ENCODE data around the gene FES.
"Not testable (repeated sequence)": the region's sequence is repeated elsewhere in the genome, so short reads cannot be mapped to it uniquely, and the experiment has no call there.

Gene FES

DNA sequence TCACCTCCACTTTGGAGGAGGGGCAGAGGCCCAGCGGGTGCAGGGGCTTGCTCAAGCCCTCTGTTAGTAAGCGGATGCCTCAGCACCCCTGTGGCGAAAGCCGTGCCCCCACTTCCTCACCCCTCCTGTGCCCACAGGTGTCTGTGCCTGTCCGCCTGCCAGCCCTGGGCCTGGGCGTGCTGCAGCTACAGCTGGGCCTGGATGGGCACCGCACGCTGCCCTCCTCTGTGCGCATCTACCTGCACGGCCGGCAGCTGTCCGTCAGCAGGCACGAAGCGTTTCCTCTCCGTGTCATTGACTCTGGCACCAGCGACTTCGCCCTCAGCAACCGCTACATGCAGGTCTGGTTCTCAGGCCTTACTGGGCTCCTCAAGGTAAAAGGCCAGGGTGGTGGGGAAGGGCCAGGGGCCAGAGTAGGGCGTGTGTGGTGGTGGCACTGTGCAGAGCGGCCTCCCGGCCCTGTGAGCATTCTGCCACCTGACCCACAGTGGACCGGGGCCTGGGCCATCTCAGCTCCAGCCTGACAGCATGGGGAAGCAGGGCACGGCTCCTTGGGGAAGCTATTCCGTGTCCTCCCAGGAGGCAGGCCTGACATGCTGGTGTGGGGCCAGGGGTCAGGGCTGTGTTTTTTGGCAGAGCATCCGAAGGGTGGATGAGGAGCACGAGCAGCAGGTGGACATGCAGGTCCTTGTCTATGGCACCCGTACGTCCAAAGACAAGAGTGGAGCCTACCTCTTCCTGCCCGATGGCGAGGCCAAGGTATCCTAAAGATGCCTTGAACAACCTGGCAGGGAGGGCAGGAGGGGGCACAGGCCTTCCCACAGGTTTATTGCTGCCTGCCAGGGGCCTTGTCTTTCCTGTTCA, 27.8 kb downstream of the FES start:
- DNase-seq: no peak

DNA sequence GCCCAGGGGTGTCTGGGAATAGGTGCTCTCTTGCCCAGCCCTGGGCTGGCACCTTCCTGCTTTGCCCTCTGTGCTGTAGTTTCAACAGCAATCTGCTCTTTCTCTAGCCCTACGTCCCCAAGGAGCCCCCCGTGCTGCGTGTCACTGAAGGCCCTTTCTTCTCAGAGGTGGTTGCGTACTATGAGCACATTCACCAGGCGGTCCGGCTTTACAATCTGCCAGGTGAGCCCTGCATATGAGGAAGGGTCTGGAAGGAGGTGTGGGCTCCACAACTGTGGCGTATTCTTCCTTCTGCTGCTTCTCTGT, 28.4 kb downstream of the FES start:
- DNase-seq: no peak

DNA sequence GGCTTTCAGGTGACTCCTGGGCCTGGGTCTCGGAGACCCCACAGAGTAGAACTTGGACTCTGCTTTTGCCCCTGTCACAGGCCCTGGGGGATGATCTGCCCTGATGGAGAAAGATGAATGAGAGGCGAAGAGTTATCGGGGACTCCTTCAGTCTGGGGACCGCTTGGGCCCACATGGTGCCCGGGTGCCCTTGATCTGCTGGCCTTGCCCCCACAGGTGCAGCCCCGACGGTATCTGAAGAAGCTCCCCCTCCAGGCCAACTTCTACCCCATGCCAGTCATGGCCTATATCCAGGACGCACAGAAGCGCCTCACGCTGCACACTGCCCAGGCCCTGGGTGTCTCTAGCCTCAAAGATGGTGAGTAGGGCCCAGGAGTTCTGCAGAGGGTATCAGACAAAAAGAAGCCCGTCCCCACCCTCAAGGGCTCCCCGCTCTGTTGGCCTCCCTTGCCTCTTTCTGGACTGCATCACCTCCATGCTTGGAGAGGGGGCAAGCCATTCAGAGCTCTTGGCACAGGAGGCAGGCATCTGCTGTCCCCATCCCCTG, 29.2 kb downstream of the FES start:
- DNase-seq: no peak

DNA sequence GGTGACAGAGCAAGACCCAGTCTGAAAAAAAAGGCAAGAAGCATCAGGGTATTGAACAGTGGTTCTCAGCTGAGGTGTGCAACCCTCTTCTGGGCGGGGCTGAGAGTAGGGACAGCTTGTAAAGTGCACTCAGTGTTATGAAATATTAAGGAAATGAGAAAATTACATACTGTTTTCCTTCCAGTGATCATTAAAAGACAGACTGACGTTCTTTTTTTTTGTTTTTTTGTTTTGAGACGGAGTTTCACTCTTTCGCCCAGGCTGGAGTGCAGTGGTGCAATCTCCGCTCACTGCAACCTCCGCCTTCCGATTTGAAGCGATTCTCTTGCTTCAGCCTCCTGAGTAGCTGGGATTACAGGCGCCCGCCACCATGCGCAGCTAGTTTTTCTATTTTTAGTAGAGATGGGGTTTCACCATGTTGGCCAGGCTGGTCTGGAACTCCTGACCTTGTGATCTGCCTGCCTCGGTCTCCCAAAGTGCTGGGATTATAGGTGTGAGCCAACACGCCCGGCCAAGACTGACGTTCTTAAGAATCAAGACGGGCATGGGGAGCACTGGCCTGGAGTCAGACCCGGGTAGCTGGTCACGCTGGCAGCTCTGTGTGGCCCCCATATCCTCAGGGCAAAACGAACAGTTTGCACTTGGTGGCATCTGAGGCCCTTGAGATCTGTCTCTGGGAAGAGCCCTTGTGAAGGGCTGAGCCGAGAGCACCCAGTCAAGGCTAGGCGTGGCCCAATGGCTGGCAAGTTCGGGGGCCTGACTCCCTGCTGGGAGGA, 30.2 kb downstream of the FES start:
- peak in 1 of 2 donors; percentile 33 for DNase-seq

DNA sequence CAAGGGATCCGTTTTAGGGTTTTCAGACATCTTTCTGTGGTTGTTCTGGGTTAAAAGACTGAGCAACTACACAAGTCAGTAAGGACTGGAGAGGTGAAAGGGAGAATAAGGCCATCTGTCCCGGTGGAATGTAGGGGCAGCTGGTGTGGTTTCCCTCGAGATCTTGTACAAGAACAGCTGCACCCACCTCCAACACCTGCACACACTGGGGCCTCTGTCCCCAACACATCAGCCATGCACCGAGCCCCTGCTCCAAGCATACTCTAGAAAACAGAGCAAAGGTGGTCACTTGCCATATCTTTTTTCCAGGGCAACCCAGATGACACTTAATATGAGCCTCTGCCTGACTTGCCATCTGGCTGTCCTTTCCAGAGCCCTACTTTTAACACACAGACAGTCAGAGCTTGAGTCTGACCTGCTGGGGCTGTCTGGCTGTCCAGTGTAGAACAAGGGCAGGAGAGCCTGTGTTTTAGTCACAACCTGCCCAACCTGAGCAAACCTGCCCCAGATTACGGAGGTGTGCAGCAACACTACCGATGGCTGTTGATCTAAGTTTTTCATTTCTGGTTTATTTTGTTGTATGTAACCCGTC, 31.0 kb downstream of the FES start:
- no peak for DNase-seq

DNA sequence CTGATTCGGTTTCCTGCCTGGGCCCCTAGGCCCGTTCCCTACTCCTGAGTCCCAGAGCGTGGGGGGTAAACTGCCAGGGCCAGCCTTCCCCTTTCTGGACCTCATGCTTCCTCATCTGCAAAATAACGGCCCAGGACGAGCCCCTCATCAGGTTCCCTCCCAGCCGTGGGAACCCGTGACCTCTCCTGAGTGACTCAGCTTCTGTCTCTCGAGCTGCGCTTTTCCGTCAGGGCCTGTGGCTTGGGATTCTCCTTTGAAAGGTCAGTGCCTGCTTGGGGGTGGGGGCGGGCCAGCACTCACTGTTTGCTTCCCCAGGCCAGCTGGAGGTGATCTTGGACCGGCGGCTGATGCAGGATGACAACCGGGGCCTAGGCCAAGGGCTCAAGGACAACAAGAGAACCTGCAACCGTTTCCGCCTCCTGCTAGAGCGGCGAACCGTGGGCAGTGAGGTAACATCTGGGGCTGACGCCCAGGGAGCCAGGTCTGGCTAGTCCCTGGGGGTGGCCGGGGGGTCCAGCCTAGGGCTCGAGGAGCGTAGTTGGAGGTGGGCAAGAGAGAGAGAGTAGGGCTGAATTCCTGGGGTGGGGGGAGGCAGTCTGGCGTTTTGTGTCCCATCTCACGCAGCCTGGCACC, 31.6 kb downstream of the FES start:
- peak in 1 of 2 donors; percentile 76 for DNase-seq

DNA sequence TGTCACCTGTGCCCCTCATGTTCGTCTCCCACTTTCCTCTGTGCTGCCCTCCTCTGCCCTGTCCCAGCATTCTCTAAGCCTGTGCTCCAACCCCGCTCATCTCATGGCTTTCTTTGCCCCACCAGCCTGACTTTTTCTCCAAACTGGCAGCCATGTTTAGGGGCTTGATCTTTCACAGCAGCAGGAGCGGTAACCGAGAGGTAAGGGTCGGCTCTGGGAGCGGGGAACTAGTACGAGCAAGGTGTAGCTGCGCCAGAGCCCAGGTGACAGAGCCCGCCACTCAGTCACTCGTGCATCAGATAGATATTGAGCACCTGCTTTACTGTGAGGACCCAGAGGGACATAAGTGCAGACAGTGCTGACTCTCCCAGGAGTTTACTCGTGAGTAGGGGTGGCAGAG, 32.2 kb downstream of the FES start:
- no peak for DNase-seq

DNA sequence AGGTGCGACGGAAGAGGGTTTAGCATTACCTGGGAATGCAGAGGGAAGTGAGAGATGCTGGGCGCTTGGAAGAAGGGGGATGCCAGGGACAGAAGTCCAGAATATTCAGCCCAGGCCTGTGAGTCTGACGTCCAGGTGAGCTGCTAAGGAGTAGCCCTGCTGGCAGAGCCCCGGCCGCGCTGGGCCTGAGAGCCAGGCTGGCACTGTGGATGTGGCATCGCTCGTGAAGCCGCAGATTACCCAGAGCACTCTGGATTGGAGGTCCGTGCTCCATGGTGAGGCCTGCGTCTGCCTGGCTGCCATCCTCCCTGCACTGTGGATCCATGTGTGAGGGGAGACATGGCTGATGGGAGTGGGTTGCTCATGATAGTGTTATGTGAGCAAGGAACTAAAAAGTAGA, 33.3 kb downstream of the FES start:
- DNase-seq: no peak

DNA sequence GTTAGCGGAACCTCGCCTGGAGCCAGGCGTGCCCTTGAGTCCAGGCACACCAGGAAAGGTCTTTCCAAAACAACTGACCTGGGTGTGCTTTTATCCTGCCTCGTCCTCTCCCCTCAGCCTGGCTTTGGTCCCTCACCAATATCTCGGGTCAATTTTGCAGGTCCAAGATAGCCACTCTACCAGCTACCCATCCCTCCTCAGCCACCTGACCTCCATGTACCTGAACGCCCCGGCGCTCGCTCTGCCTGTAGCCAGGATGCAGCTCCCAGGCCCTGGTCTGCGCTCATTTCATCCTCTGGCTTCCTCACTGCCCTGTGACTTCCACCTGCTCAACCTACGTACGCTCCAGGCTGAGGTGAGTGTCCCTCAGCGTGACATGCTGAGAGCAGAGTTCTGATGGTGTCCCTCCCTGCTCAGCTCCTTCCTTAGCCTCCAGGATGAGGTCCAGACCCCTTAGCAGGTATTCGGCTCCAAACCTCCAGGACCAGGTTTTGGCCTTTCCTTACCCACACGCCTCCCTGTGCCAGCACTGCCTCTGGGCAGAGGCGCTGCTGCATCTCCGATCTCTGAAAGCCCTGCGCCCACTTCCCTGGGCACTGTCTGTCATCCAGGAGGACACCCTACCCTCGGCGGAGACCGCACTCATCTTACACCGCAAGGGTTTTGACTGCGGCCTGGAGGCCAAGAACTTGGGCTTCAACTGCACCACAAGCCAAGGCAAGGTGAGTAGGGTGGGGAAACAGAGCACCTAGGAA, 33.9 kb downstream of the FES start:
- no peak for DNase-seq

DNA sequence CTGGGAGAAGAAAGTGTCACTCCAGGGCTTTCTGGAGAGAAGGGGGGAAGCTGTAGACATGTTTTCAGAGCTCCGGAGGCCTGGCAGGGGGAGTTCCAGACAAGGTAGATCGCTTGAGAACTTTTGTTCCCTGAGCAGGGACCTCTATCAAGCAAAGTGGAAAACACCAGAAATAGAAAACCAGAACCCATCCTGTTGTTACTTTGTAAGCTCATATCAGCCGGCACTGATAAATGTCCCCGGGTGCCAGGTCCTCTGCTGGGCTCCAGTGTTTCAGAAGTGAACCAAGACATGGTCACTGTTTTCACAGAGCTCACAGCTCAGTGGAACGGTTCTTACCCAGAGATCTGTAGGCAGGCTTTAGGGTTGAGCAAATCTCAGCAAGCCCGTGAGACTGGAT, 34.5 kb downstream of the FES start:
- no peak for DNase-seq

DNA sequence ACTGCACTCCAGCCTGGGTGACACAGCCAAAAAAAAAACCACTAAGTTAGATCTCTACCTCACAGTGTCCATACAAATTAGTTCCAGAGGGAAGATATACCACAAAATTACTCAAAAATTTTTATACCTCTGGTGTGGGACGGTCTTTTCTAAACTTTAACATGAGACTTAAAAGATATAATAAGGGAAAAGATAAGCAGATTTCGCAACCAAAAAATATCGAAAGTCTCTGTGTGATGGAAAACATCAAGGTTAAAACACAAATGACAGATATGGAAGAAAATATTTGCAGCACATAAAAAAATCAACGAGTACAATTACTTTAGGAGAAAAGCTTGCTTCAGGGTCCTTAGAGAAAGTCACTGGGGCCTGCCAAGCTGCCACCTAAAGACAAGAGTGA, 37.6 kb downstream of the FES start:
- no peak for DNase-seq

DNA sequence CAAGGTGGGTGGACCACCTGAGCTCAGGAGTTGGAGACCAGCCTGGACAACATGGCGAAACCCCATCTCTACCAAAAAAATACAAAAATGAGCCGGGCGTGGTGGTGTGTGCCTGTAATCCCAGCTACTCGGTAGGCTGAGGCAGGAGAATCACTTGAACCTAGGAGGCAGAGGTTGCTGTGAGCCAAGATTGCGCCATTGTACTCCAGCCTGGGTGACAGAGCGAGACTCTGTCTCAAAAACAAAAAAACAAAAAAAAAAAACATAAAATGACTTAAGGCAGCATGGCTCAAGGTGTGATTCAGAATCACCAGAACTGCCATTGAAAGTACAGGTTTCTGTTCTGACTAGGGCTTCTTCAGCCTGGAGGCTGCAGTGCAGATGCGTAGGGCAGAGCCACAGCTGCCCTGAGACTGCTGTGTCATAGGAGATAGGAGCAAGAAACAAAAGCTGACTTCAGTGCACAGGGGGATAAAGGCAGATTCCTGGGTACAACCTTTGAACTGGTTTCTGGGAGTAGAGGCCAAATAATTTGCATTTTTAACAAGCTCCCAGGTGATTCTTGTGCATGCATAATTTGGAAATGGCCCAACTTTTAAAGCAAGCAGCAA, 38.5 kb downstream of the FES start:
- not testable (repeated sequence) for DNase-seq

DNA sequence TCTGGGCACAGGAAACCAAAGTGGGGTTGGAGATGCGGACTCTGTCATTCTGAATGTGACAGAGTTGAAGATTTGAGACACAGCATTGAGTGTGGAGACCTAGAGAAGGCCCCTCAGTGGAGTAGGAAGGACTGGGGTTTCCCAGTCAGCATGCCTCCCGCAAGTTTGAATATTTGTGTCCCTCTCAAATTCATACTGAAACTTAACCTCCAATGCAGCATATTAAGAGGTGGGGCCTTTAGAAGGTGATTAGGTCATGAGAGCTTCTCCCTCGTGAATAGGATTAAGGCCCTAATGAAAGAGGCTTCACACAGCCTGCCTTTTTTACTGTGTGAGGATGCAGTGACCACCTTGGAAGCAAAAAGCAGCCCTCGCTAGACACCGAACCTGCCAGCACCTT, 40.1 kb downstream of the FES start:
- DNase-seq: no peak

DNA sequence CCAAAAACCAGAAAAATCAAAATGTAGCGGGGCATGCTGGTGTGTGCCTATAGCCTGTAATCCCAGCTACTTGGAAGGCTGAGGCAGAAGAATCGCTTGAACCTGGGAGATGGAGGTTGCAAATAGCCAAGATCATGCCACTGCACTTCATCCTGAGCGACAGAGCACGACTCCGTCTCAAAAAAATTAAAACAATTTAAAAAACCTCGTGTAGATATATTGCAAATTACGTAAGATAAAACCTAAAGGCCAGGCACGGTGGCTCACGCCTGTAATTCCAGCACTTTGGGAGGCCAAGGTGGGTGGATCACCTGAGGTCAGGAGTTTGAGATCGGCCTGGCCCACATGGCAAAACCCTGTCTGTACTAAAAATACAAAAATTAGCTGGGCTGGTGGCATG, 42.5 kb downstream of the FES start:
- not testable (repeated sequence) for DNase-seq

DNA sequence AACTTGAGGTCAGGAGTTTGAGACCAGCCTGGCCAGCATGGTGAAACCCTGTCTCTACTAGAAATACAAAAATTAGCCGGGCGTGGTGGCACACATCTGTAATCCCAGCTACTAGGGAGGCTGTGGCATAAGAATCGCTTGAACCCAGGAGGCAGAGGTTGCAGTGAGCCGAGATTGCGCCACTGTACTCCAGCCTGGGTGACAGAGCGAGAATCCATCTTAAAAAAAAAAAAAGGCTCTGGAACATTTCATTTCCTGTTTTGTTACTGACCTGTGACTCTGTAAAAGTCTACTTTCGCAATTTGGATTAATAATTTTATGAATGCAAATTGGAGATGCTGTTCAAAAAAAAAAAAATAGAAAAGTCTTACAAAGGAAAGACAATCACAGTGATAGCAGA, 43.8 kb downstream of the FES start:
- DNase-seq: not testable (repeated sequence)

DNA sequence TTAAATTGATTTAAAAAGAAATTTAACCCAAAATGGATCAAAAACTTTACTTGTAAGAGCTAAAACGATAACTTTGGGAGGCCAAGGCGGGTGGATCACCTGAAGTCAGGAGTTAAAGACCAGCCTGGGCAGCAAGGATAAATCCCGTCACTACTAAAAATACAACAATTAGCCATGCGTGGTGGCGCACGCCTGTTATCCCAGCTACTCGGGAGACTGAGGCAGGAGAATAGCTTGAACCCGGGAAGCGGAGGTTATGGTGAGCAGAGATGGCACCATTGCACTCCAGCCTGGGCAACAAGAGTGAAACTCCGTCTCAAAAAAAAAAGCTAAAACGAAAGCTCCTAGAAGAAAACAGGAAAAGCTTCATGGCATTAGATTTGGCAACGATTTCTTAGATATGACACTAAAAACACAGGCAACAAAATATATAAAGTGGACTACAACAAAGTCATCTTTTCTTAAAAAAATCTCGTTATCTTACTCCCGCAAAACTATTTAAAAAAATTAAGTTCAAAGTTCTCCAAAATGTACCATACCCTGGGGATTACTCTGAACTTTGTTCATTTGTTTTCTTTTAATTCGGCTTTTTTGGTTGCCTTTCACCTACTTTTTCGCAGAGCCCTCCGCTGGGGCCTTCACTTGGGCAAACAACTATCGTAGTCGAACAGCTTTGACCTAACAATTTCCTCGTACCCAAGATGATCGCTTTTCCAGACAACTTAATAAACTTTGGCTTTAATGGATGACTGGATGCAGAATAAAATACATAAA, 45.1 kb downstream of the FES start:
- no peak for DNase-seq

DNA sequence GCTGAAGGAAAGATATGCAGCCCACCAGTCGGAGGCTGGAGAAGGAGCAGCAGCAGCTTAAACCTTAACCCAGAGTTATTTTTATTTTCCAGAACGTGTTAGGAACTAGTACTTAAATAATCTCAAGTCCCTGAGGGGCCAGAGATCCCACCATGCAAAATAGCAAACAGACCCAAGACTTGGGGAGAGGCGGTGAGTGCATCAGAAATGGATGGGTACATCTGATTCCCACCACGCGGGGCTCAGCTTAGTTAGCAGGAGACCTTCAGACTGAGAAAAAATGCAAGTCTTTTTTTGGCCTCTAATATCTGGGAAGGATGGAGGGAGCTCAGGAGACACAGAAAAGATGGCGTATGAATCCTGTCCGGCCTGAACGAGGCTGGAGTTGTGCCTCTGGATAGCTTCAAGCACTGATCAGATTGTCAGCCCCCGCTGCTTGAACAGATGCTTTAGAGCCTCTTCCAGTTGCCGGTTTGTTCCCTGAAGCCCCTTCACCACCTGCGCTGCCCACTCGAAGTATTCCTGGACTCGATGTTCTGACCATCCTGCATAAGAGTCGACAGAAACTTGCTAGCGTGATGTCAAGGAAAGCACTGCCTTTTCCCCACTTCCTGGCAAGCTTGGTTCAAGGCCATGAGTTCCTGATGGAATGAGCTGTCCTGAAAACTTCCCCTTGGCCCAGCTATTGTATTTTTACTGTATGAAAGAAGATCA, 46.7 kb downstream of the FES start:
- no peak for DNase-seq

DNA sequence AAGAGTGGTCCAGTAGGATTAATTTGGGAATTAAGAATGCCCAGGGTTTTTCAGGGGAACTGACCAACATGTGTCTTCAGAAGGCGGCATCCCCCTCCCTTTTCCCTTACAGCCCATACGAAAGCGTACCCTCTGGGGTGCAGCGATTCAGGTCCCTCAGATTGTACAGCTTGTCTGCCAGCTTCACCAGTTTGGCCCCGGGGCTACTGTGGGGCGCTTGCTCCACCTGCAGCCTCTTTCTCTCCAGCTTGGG, 47.2 kb downstream of the FES start:
- DNase-seq: no peak

DNA sequence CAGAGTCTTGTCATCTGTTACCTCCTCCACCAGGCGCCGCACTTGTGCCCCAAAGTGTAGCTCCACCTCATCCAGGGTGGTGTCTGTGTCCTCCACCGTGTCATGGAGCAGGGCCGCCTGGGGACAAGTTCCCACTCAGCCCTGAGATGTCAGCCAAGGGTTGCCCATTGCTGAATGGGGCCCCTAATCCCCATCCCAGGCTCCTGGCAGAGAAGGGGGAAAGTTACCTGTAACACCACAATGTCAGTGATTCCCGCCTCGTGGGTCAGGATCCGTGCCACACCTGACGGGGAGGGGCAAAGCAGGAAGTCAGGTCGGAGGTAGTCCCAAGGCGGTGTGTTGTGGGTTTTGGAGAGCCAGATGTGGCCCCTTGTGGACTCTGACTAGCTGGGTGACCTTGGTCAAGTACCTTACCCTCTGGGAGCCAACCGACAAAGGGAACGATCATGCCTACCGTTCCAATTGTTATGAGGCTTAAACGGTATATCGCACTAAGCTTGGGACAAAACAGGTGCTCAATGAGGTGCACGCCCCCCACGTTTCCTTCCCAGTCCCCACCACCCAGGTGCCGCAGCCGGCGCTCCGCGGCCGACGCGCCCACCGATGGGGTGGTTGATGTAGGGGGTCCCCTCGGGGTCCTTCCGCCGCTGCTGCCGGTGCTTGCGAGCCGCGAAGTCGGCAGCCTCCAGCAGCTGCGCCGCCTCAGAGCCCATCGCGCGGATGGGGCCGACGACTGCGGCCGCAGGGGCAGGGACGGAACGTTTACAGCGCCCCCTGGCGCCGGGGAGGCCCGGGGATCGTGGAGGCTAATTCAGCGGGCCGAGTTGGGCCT, 47.7 kb downstream of the FES start, which contains the start of gene HDDC3:
TSS of gene HDDC3 (minus strand) at position 722 of the 832 bp plus-strand sequence. CDS start at position 713, 9 bp downstream.
- DNase-seq: peak; percentile 88 to 89

DNA sequence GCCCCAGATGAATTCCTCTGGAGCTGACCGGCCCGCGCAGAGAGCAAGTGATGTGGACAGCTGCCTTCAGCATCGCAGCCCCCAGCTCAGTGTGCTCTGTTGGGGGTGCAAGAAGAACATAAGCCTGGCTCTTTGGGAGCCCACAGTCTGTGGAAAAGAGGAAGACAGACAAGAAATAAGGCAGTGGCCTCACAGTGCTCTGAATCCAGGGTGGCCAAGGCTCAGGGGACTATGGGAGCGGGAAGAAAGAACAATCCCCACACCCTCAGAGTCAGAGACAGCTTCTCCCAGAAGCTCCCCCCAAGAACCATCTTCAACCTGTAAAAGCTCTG, 48.3 kb downstream of the FES start:
- no peak for DNase-seq

Measured in CD4-positive, alpha-beta T cell treated with Interleukin-1 beta for 1 hour (primary cell).